GM12878 (cell line): Measurements from ENCODE around the gene CRTC3. TPM values are rescaled to one million over a fixed set of nuclear protein-coding genes. Genes with fewer than 3 reads are reported as not detected.

Source experiments
- ASH2L ChIP-seq: fragments of 300-600, 200-600 bp; sonication (generic); IDR thresholded peaks from 2 replicates; pipeline ENCODE4 v1.6.1; 2017; ENCODE audit warnings: low read depth, mild to moderate bottlenecking, borderline replicate concordance
- CBFB ChIP-seq: IDR thresholded peaks from 2 replicates; pipeline ENCODE4 v1.6.1; 2016; ENCODE audit warnings: antibody characterized with exemption, low read depth
- E4F1 ChIP-seq: fragments of 450-650 bp; IDR thresholded peaks from 2 replicates; pipeline ENCODE4 v1.6.1; 2018; ENCODE audit warnings: borderline replicate concordance, mild to moderate bottlenecking; ENCODE audit not compliant: partially characterized antibody
- FOXM1 ChIP-seq: IDR thresholded peaks from 2 replicates; pipeline ENCODE4 v1.6.1; 2012; ENCODE audit warnings: low read depth, mild to moderate bottlenecking, inconsistent platforms, low read length, moderate library complexity
- GATAD2B ChIP-seq: fragments of 450-650 bp; conservative IDR thresholded peaks from 2 replicates; pipeline ENCODE4 v1.6.1; 2017; ENCODE audit warnings: low read depth, mild to moderate bottlenecking, moderate library complexity
- HDGF ChIP-seq: fragments of 450-650 bp; IDR thresholded peaks from 2 replicates; pipeline ENCODE4 v1.6.1; 2016; ENCODE audit warnings: antibody characterized with exemption
- JUNB ChIP-seq: IDR thresholded peaks from 2 replicates; pipeline ENCODE4 v1.6.1; 2016; ENCODE audit warnings: antibody characterized with exemption, mild to moderate bottlenecking
- LARP7 ChIP-seq: fragments of 450-650 bp; IDR thresholded peaks from 2 replicates; pipeline ENCODE4 v1.6.1; 2017; ENCODE audit warnings: mild to moderate bottlenecking
- NR2C1 ChIP-seq: fragments of 450-650 bp; IDR thresholded peaks from 2 replicates; pipeline ENCODE4 v1.6.1; 2017; ENCODE audit warnings: antibody characterized with exemption, mild to moderate bottlenecking, moderate library complexity
- PBX3 ChIP-seq: IDR thresholded peaks from 2 replicates; pipeline ENCODE4 v1.6.1; 2011; ENCODE audit warnings: mild to moderate bottlenecking, low read depth, low read length, moderate library complexity; ENCODE audit not compliant: insufficient replicate concordance
- RELA ChIP-seq: fragments of 450-650 bp; IDR thresholded peaks from 2 replicates; pipeline ENCODE4 v1.8.0; 2014; ENCODE audit warnings: borderline replicate concordance; ENCODE audit not compliant: partially characterized antibody
- SIX5 ChIP-seq: IDR thresholded peaks from 2 replicates; pipeline ENCODE4 v1.6.1; 2011; ENCODE audit warnings: mild to moderate bottlenecking, low read depth, low read length, moderate library complexity; ENCODE audit not compliant: severe bottlenecking
- SKIL ChIP-seq: fragments of 450-650 bp; IDR thresholded peaks from 2 replicates; pipeline ENCODE4 v1.6.1; 2017; ENCODE audit warnings: mild to moderate bottlenecking, low read depth, inconsistent platforms; ENCODE audit not compliant: poor library complexity, severe bottlenecking
- WRNIP1 ChIP-seq: IDR thresholded peaks from 2 replicates; pipeline ENCODE4 v1.6.1; 2011; ENCODE audit warnings: low read depth, low read length, improper control_type of control experiment, borderline replicate concordance
- YY1 ChIP-seq: IDR thresholded peaks from 2 replicates; pipeline ENCODE4 v1.6.1; 2011; ENCODE audit warnings: low read depth, mild to moderate bottlenecking, low read length
- ZNF207 ChIP-seq: fragments of 450-650 bp; IDR thresholded peaks from 2 replicates; pipeline ENCODE4 v1.6.1; 2014; ENCODE audit warnings: antibody characterized with exemption, mild to moderate bottlenecking, borderline replicate concordance
- ZNF217 ChIP-seq: fragments of 450-650 bp; IDR thresholded peaks from 2 replicates; pipeline ENCODE4 v1.6.1; 2017; ENCODE audit warnings: antibody characterized with exemption, mild to moderate bottlenecking
- ZNF274 ChIP-seq: IDR thresholded peaks from one replicate; pipeline ENCODE4 v1.8.0; 2011; ENCODE audit not compliant: insufficient read length, insufficient read depth
- polyA plus RNA-seq, 11 experiments: library from polyadenylated mRNA; depleted of rRNA in 4 of 11; unstranded in 6 of 11; stranded (reverse) in 5 of 11; fragments of >200 nt; fragmentation: Nextera tagmentation in 4 of 11; fragmentation: Illumina TruSeq in 1 of 11; extraction: Ambion mirVana in 4 of 11; extraction: Trizol in 1 of 11; gene quantifications; 1 replicate in 1 of 11; 2 replicates in 10 of 11; pipeline versions ENCODE4 v1.2.1 to v1.2.3, GENCODE V29; 2011 to 2016; ENCODE audit warnings: inconsistent platforms in 2 of 11, missing spikeins in 2 of 11, low read depth in 1 of 11
- total RNA-seq, 4 experiments: library from RNA; depleted of rRNA in 3 of 4; stranded (reverse); fragments of >200 nt in 3 of 4; fragmentation: Illumina TruSeq in 1 of 4; extraction: Trizol in 1 of 4; gene quantifications; 2 replicates each; pipeline versions ENCODE4 v1.2.1 to v1.2.3, GENCODE V29; 2013 to 2021
- TF ChIP-seq, protein P1 (sequence below): IDR thresholded peaks from 2 replicates; pipeline ENCODE4 v1.6.1; 2011; ENCODE audit warnings: borderline replicate concordance, low read depth, mild to moderate bottlenecking, moderate library complexity, low read length; ENCODE audit not compliant: insufficient read depth, poor library complexity, severe bottlenecking
- TF ChIP-seq, protein P2 (sequence below): IDR thresholded peaks from 2 replicates; pipeline ENCODE4 v1.6.1; 2012; ENCODE audit warnings: low read depth, low read length, improper control_type of control experiment
- TF ChIP-seq, protein P3 (sequence below): IDR thresholded peaks from 2 replicates; pipeline ENCODE4 v1.6.1; 2012; ENCODE audit warnings: low read depth, low read length, improper control_type of control experiment

CRTC3 gene
- total and polyA plus RNA-seq, 10 of the 15 experiments (the other 5 are each of a cell fraction or from before 2014, with no cell fraction given), result 3.5 to 36.9 (median 18.9) TPM

GRCh38 chr15:90665288-90666134 is 135.8 kb downstream of the CRTC3 start (continued):
- TF ChIP-seq SKIL, result peak; percentile 72
- TF ChIP-seq, protein P1, sequence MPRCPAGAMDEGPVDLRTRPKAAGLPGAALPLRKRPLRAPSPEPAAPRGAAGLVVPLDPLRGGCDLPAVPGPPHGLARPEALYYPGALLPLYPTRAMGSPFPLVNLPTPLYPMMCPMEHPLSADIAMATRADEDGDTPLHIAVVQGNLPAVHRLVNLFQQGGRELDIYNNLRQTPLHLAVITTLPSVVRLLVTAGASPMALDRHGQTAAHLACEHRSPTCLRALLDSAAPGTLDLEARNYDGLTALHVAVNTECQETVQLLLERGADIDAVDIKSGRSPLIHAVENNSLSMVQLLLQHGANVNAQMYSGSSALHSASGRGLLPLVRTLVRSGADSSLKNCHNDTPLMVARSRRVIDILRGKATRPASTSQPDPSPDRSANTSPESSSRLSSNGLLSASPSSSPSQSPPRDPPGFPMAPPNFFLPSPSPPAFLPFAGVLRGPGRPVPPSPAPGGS, result peak; percentile 83
- no peak for TF ChIP-seq ZNF274
- no peak for TF ChIP-seq NR2C1
- TF ChIP-seq FOXM1, result no peak
- peak; percentile 62 for TF ChIP-seq YY1
- TF ChIP-seq, protein P2, sequence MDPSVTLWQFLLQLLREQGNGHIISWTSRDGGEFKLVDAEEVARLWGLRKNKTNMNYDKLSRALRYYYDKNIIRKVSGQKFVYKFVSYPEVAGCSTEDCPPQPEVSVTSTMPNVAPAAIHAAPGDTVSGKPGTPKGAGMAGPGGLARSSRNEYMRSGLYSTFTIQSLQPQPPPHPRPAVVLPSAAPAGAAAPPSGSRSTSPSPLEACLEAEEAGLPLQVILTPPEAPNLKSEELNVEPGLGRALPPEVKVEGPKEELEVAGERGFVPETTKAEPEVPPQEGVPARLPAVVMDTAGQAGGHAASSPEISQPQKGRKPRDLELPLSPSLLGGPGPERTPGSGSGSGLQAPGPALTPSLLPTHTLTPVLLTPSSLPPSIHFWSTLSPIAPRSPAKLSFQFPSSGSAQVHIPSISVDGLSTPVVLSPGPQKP, result peak; percentile 28; the same call in 1 of the 2 replicates
- no peak; the same call in 1 of the 2 replicates for TF ChIP-seq ZNF207
- TF ChIP-seq E4F1, result peak; percentile 12
- no peak for TF ChIP-seq PBX3
- TF ChIP-seq, protein P3, sequence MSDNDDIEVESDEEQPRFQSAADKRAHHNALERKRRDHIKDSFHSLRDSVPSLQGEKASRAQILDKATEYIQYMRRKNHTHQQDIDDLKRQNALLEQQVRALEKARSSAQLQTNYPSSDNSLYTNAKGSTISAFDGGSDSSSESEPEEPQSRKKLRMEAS, result 0 out of 2 replicates have a peak, but pooled peaks have one; percentile 60
- no peak for TF ChIP-seq ASH2L
- TF ChIP-seq JUNB, result peak; percentile 44; the same call in 1 of the 2 replicates
- no peak for TF ChIP-seq RELA
- 0 out of 2 replicates have a peak, but pooled peaks have one; percentile 43 for TF ChIP-seq WRNIP1
- TF ChIP-seq SIX5, result no peak
- TF ChIP-seq LARP7, result peak; percentile 67
- TF ChIP-seq GATAD2B, result peak; percentile 93
- no peak for TF ChIP-seq ZNF217
- peak; percentile 69 for TF ChIP-seq CBFB
- peak; percentile 45; the same call in 1 of the 2 replicates for TF ChIP-seq HDGF
